Islet precursor cell (in vitro differentiated cells): ENCODE results near the gene NDUFS4.
"Not testable (repeated sequence)": the region's sequence is repeated elsewhere in the genome, so short reads cannot be mapped to it uniquely, and the experiment has no call there.

Source experiments
- DNase-seq: peaks from one replicate; pipeline ENCODE4 v3.0.0-alpha.2; 2018

The NDUFS4 gene

GRCh38 chr5:53560506-53561191 is at the start of gene NDUFS4:
TSS of gene NDUFS4 (plus strand) at chr5:53560639. CDS start at chr5:53560663, 24 bp downstream.
- DNase-seq: peak; percentile 89

- DNase-seq: no peak
These were observed 47.9 kb upstream of the NDUFS4 start for GRCh38 chr5:53512539-53512938.

GRCh38 chr5:53515988-53516387 is 44.5 kb upstream of the NDUFS4 start:
- DNase-seq: no peak

GRCh38 chr5:53520813-53521212 is 39.6 kb upstream of the NDUFS4 start:
- DNase-seq: no peak

GRCh38 chr5:53537711-53538110 is 22.7 kb upstream of the NDUFS4 start:
- DNase-seq: no peak

- not testable (repeated sequence) for DNase-seq
These were observed 19.7 kb upstream of the NDUFS4 start for GRCh38 chr5:53540739-53541138.

- no peak for DNase-seq
These were observed 18.6 kb upstream of the NDUFS4 start for GRCh38 chr5:53541859-53542258.

- no peak for DNase-seq
These were observed 17.5 kb upstream of the NDUFS4 start for GRCh38 chr5:53542926-53543325.

GRCh38 chr5:53543401-53543800 is 17.0 kb upstream of the NDUFS4 start:
- peak; percentile 74 for DNase-seq

GRCh38 chr5:53545744-53546143 is 14.7 kb upstream of the NDUFS4 start:
- no peak for DNase-seq

GRCh38 chr5:53547226-53547625 is 13.2 kb upstream of the NDUFS4 start:
- DNase-seq: no peak

- not testable (repeated sequence) for DNase-seq
These were observed 11.9 kb upstream of the NDUFS4 start for GRCh38 chr5:53548501-53548900.

- no peak for DNase-seq
These were observed 10.6 kb upstream of the NDUFS4 start for GRCh38 chr5:53549792-53550191.

GRCh38 chr5:53552561-53552960 is 7.9 kb upstream of the NDUFS4 start:
- DNase-seq: no peak

- DNase-seq: no peak
These were observed 6.0 kb upstream of the NDUFS4 start for GRCh38 chr5:53554444-53554843.

- DNase-seq: no peak
These were observed 5.3 kb upstream of the NDUFS4 start for GRCh38 chr5:53555160-53555559.

GRCh38 chr5:53556001-53556400 is 4.4 kb upstream of the NDUFS4 start:
- no peak for DNase-seq

- no peak for DNase-seq
These were observed 3.1 kb upstream of the NDUFS4 start for GRCh38 chr5:53557386-53557785.

- DNase-seq: no peak
These were observed 1.5 kb upstream of the NDUFS4 start for GRCh38 chr5:53558966-53559365.

- no peak for DNase-seq
These were observed 411 bp upstream of the NDUFS4 start for GRCh38 chr5:53560028-53560427.

- no peak for DNase-seq
These were observed 8.0 kb downstream of the NDUFS4 start for GRCh38 chr5:53568401-53568800.

GRCh38 chr5:53568871-53569270 is 8.4 kb downstream of the NDUFS4 start:
- no peak for DNase-seq

- no peak for DNase-seq
These were observed 9.0 kb downstream of the NDUFS4 start for GRCh38 chr5:53569453-53569852.

GRCh38 chr5:53571403-53571802 is 11.0 kb downstream of the NDUFS4 start:
- no peak for DNase-seq

- no peak for DNase-seq
These were observed 14.7 kb downstream of the NDUFS4 start for GRCh38 chr5:53575101-53575500.
